H9 (cell line): ENCODE measurements around the gene STX8. TPM values are rescaled to one million over a fixed set of nuclear protein-coding genes. Genes with fewer than 3 reads are reported as not detected.

ENCODE experiments used
- DNase-seq: peaks from one replicate; pipeline ENCODE4 v3.0.0-alpha.2; 2017
- H2AFZ ChIP-seq: one replicate; pipeline ENCODE4 v1.6.1; 2013; ENCODE audit warnings: mild to moderate bottlenecking, low read length, control low read depth, moderate library complexity
- H2AK5ac ChIP-seq: 2 replicates; pipeline ENCODE4 v1.6.1; 2013; ENCODE audit warnings: low read length, control low read depth, mixed read lengths; ENCODE audit not compliant: insufficient read length
- H2BK120ac ChIP-seq: one replicate; pipeline ENCODE4 v1.6.1; 2013; ENCODE audit warnings: low read depth, mild to moderate bottlenecking, low read length, control low read depth, inconsistent platforms; ENCODE audit not compliant: poor library complexity, severe bottlenecking
- H2BK12ac ChIP-seq: 2 replicates; pipeline ENCODE4 v1.6.1; 2013; ENCODE audit warnings: low read length, control low read depth, mixed read lengths, low read depth; ENCODE audit not compliant: insufficient read length
- H2BK15ac ChIP-seq: 2 replicates; pipeline ENCODE4 v1.6.1; 2013; ENCODE audit warnings: low read depth, low read length, control low read depth
- H2BK20ac ChIP-seq: one replicate; pipeline ENCODE4 v1.6.1; 2013; ENCODE audit warnings: low read depth, mild to moderate bottlenecking, low read length, control low read depth, inconsistent platforms; ENCODE audit not compliant: poor library complexity, severe bottlenecking
- H2BK5ac ChIP-seq: 2 replicates; pipeline ENCODE4 v1.6.1; 2013; ENCODE audit warnings: low read length, control low read depth, mixed read lengths; ENCODE audit not compliant: insufficient read length
- H3K14ac ChIP-seq: 2 replicates; pipeline ENCODE4 v1.6.1; 2013; ENCODE audit warnings: low read length, control low read depth; ENCODE audit not compliant: insufficient read depth
- H3K18ac ChIP-seq: 2 replicates; pipeline ENCODE4 v1.6.1; 2013; ENCODE audit warnings: low read depth, mild to moderate bottlenecking, mixed read lengths, low read length, control low read depth; ENCODE audit not compliant: insufficient read length
- H3K23ac ChIP-seq: 2 replicates; pipeline ENCODE4 v1.6.1; 2013; ENCODE audit warnings: low read length, control low read depth, mixed read lengths, low read depth; ENCODE audit not compliant: insufficient read length
- H3K23me2 ChIP-seq: 2 replicates; pipeline ENCODE4 v1.6.1; 2013; ENCODE audit warnings: low read depth, mild to moderate bottlenecking, mixed read lengths, low read length, control low read depth; ENCODE audit not compliant: insufficient read length, poor library complexity, severe bottlenecking
- H3K27ac ChIP-seq: 2 replicates; pipeline ENCODE4 v1.5.1; 2013; ENCODE audit warnings: low read length, control low read depth, mixed read lengths, low read depth; ENCODE audit not compliant: insufficient read length
- H3K27me3 ChIP-seq: 2 replicates; pipeline ENCODE4 v1.6.1; 2013; ENCODE audit warnings: low read length, control low read depth, inconsistent platforms; ENCODE audit not compliant: insufficient read depth
- H3K4ac ChIP-seq: 2 replicates; pipeline ENCODE4 v1.6.1; 2013; ENCODE audit warnings: low read depth, mild to moderate bottlenecking, control low read depth, inconsistent platforms, low read length, moderate library complexity
- H3K4me1 ChIP-seq: 2 replicates; pipeline ENCODE4 v1.6.1; 2013; ENCODE audit warnings: low read length, control low read depth, inconsistent platforms; ENCODE audit not compliant: insufficient read depth
- H3K4me2 ChIP-seq: 2 replicates; pipeline ENCODE4 v1.6.1; 2013; ENCODE audit warnings: low read length, control low read depth, mixed read lengths; ENCODE audit not compliant: insufficient read length, insufficient read depth
- H3K56ac ChIP-seq: 2 replicates; pipeline ENCODE4 v1.6.1; 2013; ENCODE audit warnings: low read depth, mild to moderate bottlenecking, mixed read lengths, low read length, control low read depth; ENCODE audit not compliant: insufficient read length
- H3K79me1 ChIP-seq: 2 replicates; pipeline ENCODE4 v1.6.1; 2013; ENCODE audit warnings: low read depth, mild to moderate bottlenecking, moderate library complexity, low read length, control low read depth, inconsistent platforms; ENCODE audit not compliant: insufficient read depth, poor library complexity, severe bottlenecking
- H3K79me2 ChIP-seq: 2 replicates; pipeline ENCODE4 v1.6.1; 2013; ENCODE audit warnings: low read length, control low read depth, inconsistent platforms; ENCODE audit not compliant: insufficient read depth
- H3K9ac ChIP-seq: 2 replicates; pipeline ENCODE4 v1.6.1; 2013; ENCODE audit warnings: low read length, control low read depth, mixed read lengths; ENCODE audit not compliant: insufficient read length; ENCODE audit errors: extremely low read depth
- H3K9me3 ChIP-seq: one replicate; pipeline ENCODE4 v1.6.1; 2013; ENCODE audit warnings: low read depth, low read length, inconsistent platforms; ENCODE audit not compliant: control insufficient read depth
- H3T11ph ChIP-seq: one replicate; pipeline ENCODE4 v1.6.1; 2013; ENCODE audit warnings: mild to moderate bottlenecking, low read length, control low read depth, inconsistent platforms
- H4K20me1 ChIP-seq: one replicate; pipeline ENCODE4 v1.6.1; 2013; ENCODE audit not compliant: control insufficient read depth, insufficient read length, insufficient read depth
- H4K5ac ChIP-seq: 2 replicates; pipeline ENCODE4 v1.6.1; 2013; ENCODE audit warnings: low read depth, mild to moderate bottlenecking, mixed read lengths, low read length, control low read depth; ENCODE audit not compliant: insufficient read length
- H4K8ac ChIP-seq: replicated peaks from 2 replicates; pipeline ENCODE4 v1.6.1; 2013; ENCODE audit warnings: low read length, control low read depth, mixed read lengths, low read depth; ENCODE audit not compliant: insufficient read length
- H4K91ac ChIP-seq: 2 replicates; pipeline ENCODE4 v1.6.1; 2013; ENCODE audit warnings: low read depth, mild to moderate bottlenecking, moderate library complexity, mixed read lengths, low read length, control low read depth; ENCODE audit not compliant: insufficient read length
- H3K27ac Mint-ChIP-seq, 3 experiments: 2 replicates in 2 of 3; 3 replicates in 1 of 3; pipeline ENCODE4 v1.8.0; 2020 to 2021; ENCODE audit warnings: mixed read lengths in 3 of 3, mild to moderate bottlenecking in 1 of 3, moderate library complexity in 1 of 3
- H3K27me3 Mint-ChIP-seq: 2 replicates; pipeline ENCODE4 v1.8.0; 2021; ENCODE audit warnings: low read depth, mild to moderate bottlenecking, moderate library complexity, mixed read lengths
- H3K36me3 Mint-ChIP-seq, 3 experiments: 2 replicates in 2 of 3; 3 replicates in 1 of 3; pipeline ENCODE4 v1.8.0; 2020 to 2021; ENCODE audit warnings: low read depth in 3 of 3, mixed read lengths in 3 of 3; ENCODE audit not compliant: insufficient read depth in 1 of 3
- H3K4me1 Mint-ChIP-seq, 2 experiments: 2 replicates each; pipeline ENCODE4 v1.8.0; 2020; ENCODE audit warnings: mixed read lengths in 2 of 2
- H3K4me3 Mint-ChIP-seq, 2 experiments: 2 replicates in 1 of 2; 3 replicates in 1 of 2; pipeline ENCODE4 v1.8.0; 2020 to 2021; ENCODE audit warnings: mild to moderate bottlenecking in 2 of 2, mixed read lengths in 2 of 2, moderate library complexity in 1 of 2
- H3K9me3 Mint-ChIP-seq, 2 experiments: 2 replicates in 1 of 2; 3 replicates in 1 of 2; pipeline ENCODE4 v1.8.0; 2020; ENCODE audit warnings: mild to moderate bottlenecking in 2 of 2, mixed read lengths in 2 of 2, moderate library complexity in 1 of 2
- WGBS: extraction: QIAGEN DNeasy Blood & Tissue Kit; methylation state at CpG from one replicate; pipeline ENCODE4 v1.1.7; 2013; ENCODE audit warnings: missing lambda C conversion rate, low lambda C conversion rate, mixed read lengths; ENCODE audit not compliant: insufficient read length; ENCODE audit errors: extremely low coverage; 5-methylcytosine and 5-hydroxymethylcytosine counted together
- total RNA-seq: library from RNA; stranded (reverse); gene quantifications from 2 replicates; pipeline ENCODE4 v1.2.1, GENCODE V29; 2021
- TF ChIP-seq, protein P1 (sequence below): fragments of 200-600 bp; sonication (generic); conservative IDR thresholded peaks from 3 replicates; pipeline ENCODE4 v1.8.0; 2021; ENCODE audit warnings: antibody characterized with exemption, mild to moderate bottlenecking

STX8 gene
- total RNA-seq, 1 experiment from 2014 or later = 55.1 TPM

DNA sequence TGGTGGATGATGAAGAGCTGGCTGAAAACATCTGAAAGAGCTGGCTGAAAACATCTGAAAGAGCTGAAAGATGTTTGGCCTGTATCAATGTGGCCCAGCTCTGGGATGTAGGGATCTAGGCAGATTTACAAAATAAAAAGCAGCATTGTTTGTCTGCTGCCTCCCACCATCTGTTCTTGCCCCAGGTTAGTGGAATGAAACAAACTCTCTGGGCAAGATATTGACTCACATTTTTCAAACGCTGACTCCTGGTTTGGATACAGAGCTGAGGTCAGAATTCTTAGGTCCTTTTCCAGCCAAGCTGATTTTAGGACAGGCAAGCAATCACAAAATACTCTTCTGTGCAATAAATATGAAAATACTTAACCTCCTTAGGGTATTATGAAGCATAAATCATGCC, 139.0 kb downstream of the STX8 start:
- Histone ChIP-seq H2AFZ (no peak overlapping the region), H2BK120ac (no peak overlapping the region), H2BK15ac (no peak overlapping the region), H4K20me1 (no peaks in the 10 kb centered on the region), H2BK5ac (no peak overlapping the region), H4K5ac (no peak overlapping the region), H3K4ac (no peak overlapping the region), H3K14ac (no peak overlapping the region), H2BK20ac (no peak overlapping the region), H3K56ac (no peak overlapping the region), H3K27me3 (no peaks in the 10 kb centered on the region), H4K91ac (no peak overlapping the region), H3K23ac (no peak overlapping the region), H3K4me2 (no peak overlapping the region), H2AK5ac (no peak overlapping the region), H3K79me2 (no peaks in the 10 kb centered on the region), H3K18ac (no peak overlapping the region), H3K4me1 (no peaks in the 10 kb centered on the region), H3K27ac (no peak overlapping the region), H3K23me2 (no peaks in the 10 kb centered on the region), H3K79me1 (no peaks in the 10 kb centered on the region), H3K9me3 (no peaks in the 10 kb centered on the region), H2BK12ac (no peak overlapping the region), H3T11ph (no peak overlapping the region), H3K9ac (no peak overlapping the region), H4K8ac (no peak overlapping the region)
- WGBS = no CpG with 5 or more reads among the region's 1 CpG
- no peak for DNase-seq
- TF ChIP-seq, protein P1, sequence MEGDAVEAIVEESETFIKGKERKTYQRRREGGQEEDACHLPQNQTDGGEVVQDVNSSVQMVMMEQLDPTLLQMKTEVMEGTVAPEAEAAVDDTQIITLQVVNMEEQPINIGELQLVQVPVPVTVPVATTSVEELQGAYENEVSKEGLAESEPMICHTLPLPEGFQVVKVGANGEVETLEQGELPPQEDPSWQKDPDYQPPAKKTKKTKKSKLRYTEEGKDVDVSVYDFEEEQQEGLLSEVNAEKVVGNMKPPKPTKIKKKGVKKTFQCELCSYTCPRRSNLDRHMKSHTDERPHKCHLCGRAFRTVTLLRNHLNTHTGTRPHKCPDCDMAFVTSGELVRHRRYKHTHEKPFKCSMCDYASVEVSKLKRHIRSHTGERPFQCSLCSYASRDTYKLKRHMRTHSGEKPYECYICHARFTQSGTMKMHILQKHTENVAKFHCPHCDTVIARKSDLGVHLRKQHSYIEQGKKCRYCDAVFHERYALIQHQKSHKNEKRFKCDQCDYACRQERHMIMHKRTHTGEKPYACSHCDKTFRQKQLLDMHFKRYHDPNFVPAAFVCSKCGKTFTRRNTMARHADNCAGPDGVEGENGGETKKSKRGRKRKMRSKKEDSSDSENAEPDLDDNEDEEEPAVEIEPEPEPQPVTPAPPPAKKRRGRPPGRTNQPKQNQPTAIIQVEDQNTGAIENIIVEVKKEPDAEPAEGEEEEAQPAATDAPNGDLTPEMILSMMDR = no peak
- peaks cover 0 to 4% (median 2%) of the 10 kb centered on the region in 3 experiments; a peak in 2 of 7 replicates for H3K36me3 Mint-ChIP-seq
- H3K9me3 Mint-ChIP-seq = no peaks in the 10 kb centered on the region; a peak in 1 of 5 replicates
- H3K27me3 Mint-ChIP-seq = no peaks in the 10 kb centered on the region
- no peak overlapping the region for H3K4me3 Mint-ChIP-seq
- H3K27ac Mint-ChIP-seq = peak overlapping the region in 1 of 3 experiments; percentile 55; a peak in 2 of 7 replicates
- H3K4me1 Mint-ChIP-seq = peaks cover 13% of the 10 kb centered on the region in 2 experiments
